ENCODE results near the gene ELAVL2.

GRCh38 chr9:23663125-23663524 is 162.9 kb downstream of the ELAVL2 start:
- TF ChIP-seq CTCF (IDR thresholded peaks at IDR 0.05) (no peak), POLR2AphosphoS5 (IDR thresholded peaks at IDR 0.05) (no peak)
